PC-3 (cell line): ENCODE results near the gene SLC13A4.

Source experiments
- CTCF ChIP-seq: fragments of 300-600 bp; sonication (generic); conservative IDR thresholded peaks from 2 replicates; pipeline ENCODE4 v1.5.1; 2017; ENCODE audit warnings: antibody characterized with exemption, low read depth, mild to moderate bottlenecking, low read length
- EZH2 ChIP-seq: fragments of 300-600 bp; sonication (generic); IDR thresholded peaks from one replicate; pipeline ENCODE4 v1.6.1; 2017; ENCODE audit warnings: antibody characterized with exemption, mild to moderate bottlenecking, low read length; ENCODE audit not compliant: unreplicated experiment

- TF ChIP-seq CTCF: no peak
- TF ChIP-seq EZH2: no peak
Measured at GRCh38 chr7:135648235-135648634, 79.8 kb downstream of the SLC13A4 start.
